HG03060 (cell line): ENCODE measurements around the gene COG5.
"Not testable (repeated sequence)": the region's sequence is repeated elsewhere in the genome, so short reads cannot be mapped to it uniquely, and the experiment has no call there.

Experiments
- ATAC-seq: cut with Tn5 transposase; IDR thresholded peaks from one replicate; pipeline ENCODE4 v1.9.1; 2021; ENCODE audit warnings: low read depth, moderate number of reproducible peaks; ENCODE audit not compliant: unreplicated experiment

Gene COG5

GRCh38 chr7:107580716-107581383 lies 17.1 kb upstream of the COG5 start:
- no peak for ATAC-seq

GRCh38 chr7:107579885-107580715 lies 16.4 kb upstream of the COG5 start, which contains the start of gene BCAP29:
TSS of gene BCAP29 (plus strand) at chr7:107580246. CDS start at chr7:107580773, 527 bp downstream.
- ATAC-seq: no peak

- no peak for ATAC-seq
Observed at GRCh38 chr7:107579554-107579884, 15.8 kb upstream of the COG5 start.

- ATAC-seq: no peak
Observed at GRCh38 chr7:107573537-107573936, 9.8 kb upstream of the COG5 start.

- no peak for ATAC-seq
Observed at GRCh38 chr7:107570298-107570697, 6.6 kb upstream of the COG5 start.

- no peak for ATAC-seq
Observed at GRCh38 chr7:107564553-107565298, 1.0 kb upstream of the COG5 start.

- peak; percentile 17 for ATAC-seq
Observed at GRCh38 chr7:107563081-107563774, 492 bp downstream of the COG5 start.

GRCh38 chr7:107560898-107561516 lies 2.7 kb downstream of the COG5 start:
- no peak for ATAC-seq

GRCh38 chr7:107559864-107560263 lies 3.9 kb downstream of the COG5 start:
- ATAC-seq: no peak

- no peak for ATAC-seq
Observed at GRCh38 chr7:107555893-107556292, 7.8 kb downstream of the COG5 start.

- ATAC-seq: no peak
Observed at GRCh38 chr7:107551936-107552335, 11.8 kb downstream of the COG5 start.

GRCh38 chr7:107544848-107545591 lies 18.7 kb downstream of the COG5 start:
- no peak for ATAC-seq

- no peak for ATAC-seq
Observed at GRCh38 chr7:107543338-107543993, 20.3 kb downstream of the COG5 start.

- no peak for ATAC-seq
Observed at GRCh38 chr7:107538001-107538400, 25.7 kb downstream of the COG5 start.

GRCh38 chr7:107537228-107537627 lies 26.5 kb downstream of the COG5 start:
- ATAC-seq: not testable (repeated sequence)

GRCh38 chr7:107534139-107534538 lies 29.6 kb downstream of the COG5 start:
- ATAC-seq: no peak

- ATAC-seq: no peak
Observed at GRCh38 chr7:107530751-107531150, 33.0 kb downstream of the COG5 start.

- no peak for ATAC-seq
Observed at GRCh38 chr7:107528461-107528860, 35.3 kb downstream of the COG5 start.

GRCh38 chr7:107527196-107527595 lies 36.5 kb downstream of the COG5 start:
- no peak for ATAC-seq
